Ectodermal cell (in vitro differentiated cells): ENCODE data around the gene CHD9.

ENCODE experiments used
- H3K27ac ChIP-seq: 2 replicates; pipeline ENCODE4 v1.7.0; 2013; ENCODE audit warnings: mild to moderate bottlenecking, low read depth, low read length; ENCODE audit not compliant: insufficient read depth, poor library complexity, severe bottlenecking
- H3K27me3 ChIP-seq: 2 replicates; pipeline ENCODE4 v1.7.0; 2013; ENCODE audit warnings: mild to moderate bottlenecking, low read length; ENCODE audit not compliant: insufficient read depth, control insufficient read depth, poor library complexity, severe bottlenecking
- H3K36me3 ChIP-seq: one replicate; pipeline ENCODE4 v1.7.0; 2013; ENCODE audit warnings: low read length; ENCODE audit not compliant: control insufficient read depth, insufficient read depth
- H3K4me1 ChIP-seq: one replicate; pipeline ENCODE4 v1.7.0; 2013; ENCODE audit warnings: low read length; ENCODE audit not compliant: control insufficient read depth, insufficient read depth
- H3K4me3 ChIP-seq: 2 replicates; pipeline ENCODE4 v1.7.0; 2013; ENCODE audit warnings: low read depth, low read length, control low read depth; ENCODE audit not compliant: insufficient read depth
- H3K9me3 ChIP-seq: 2 replicates; pipeline ENCODE4 v1.7.0; 2013; ENCODE audit warnings: mild to moderate bottlenecking, low read length, moderate library complexity; ENCODE audit not compliant: control insufficient read depth
- WGBS, 2 experiments: methylation state at CpG; one replicate each; pipeline ENCODE4 v1.1.7; 2013; ENCODE audit warnings: missing lambda C conversion rate in 2 of 2; 5-methylcytosine and 5-hydroxymethylcytosine counted together

CHD9 gene

DNA sequence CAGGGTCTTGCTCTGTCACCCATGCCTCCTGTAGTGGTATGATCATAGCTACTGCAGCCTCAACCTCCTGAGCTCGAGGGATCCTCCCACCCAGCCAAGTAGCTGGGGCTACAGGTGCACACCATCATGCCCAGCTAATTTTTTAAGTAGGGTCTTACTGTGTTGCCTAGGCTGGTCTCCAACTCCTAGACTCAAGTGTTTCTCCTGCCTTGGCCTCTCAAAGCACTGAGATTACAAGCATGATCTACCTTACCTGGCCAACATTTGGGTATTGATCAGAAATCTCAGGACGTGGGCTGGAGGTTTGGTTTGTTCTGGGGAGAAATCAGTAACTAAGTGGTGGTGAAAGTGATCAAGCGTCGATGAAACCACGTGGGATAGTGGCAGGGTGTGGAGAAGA, 4.1 kb downstream of the CHD9 start:
- Histone ChIP-seq H3K36me3 (no peaks in the 10 kb centered on the region), H3K27ac (no peak overlapping the region), H3K4me3 (no peak overlapping the region), H3K4me1 (peaks cover 4% of the 10 kb centered on the region), H3K27me3 (no peaks in the 10 kb centered on the region), H3K9me3 (no peaks in the 10 kb centered on the region)
- WGBS, 2 experiments = 92 to 93% methylated on average over 5 of the region's 5 CpGs

DNA sequence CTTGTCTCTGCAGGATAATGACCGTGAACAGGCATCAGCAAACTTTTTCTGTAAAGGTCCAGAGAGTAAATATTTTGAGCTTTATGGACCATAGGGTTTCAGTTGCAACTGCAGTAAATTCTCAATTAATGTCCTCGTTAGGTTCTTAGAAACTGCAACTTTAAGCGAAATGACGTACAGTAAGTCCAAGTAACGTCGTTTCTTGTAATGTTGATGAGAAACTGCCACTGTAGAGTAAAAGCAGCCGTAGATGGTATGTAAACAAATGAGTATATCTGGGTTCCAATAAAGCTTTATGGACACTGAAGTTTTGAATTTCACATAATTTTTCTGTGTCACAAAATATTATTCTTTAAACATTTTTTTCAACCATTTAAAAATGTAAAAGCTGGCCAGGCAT, 4.9 kb downstream of the CHD9 start:
- H3K36me3 ChIP-seq = no peaks in the 10 kb centered on the region

DNA sequence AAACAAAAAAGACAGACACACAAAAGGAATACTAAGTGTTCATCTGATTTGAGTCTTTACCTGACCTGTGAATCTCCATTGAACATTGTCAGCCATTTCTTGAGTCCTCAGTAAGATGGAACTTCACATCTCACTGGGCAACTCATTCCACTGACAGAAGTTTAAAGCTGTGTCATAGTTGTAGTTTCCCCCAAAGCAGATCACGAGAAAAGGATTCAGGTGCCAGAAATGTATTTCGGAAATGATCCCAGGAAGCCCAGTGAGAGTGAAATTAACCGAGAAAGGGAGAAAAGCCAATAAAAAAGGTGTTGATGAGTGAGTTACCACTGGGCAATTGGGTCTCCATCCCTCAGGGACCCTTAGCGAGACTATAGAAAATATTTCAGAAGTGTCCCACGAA, 6.5 kb downstream of the CHD9 start:
- Histone ChIP-seq H3K36me3 (no peaks in the 10 kb centered on the region), H3K27ac (no peak overlapping the region), H3K4me1 (peaks cover 4% of the 10 kb centered on the region), H3K4me3 (no peak overlapping the region), H3K9me3 (no peaks in the 10 kb centered on the region), H3K27me3 (no peaks in the 10 kb centered on the region)
- 94 to 95% methylated on average over 5 of the region's 5 CpGs for WGBS, 2 experiments

More for the DNA sequence above, 4.9 kb downstream of the CHD9 start:
- Histone ChIP-seq H3K27me3 (no peaks in the 10 kb centered on the region), H3K4me1 (peaks cover 4% of the 10 kb centered on the region), H3K4me3 (no peak overlapping the region), H3K9me3 (no peaks in the 10 kb centered on the region), H3K27ac (no peak overlapping the region)
- WGBS, 2 experiments = 81 to 82% methylated on average over 7 of the region's 7 CpGs

DNA sequence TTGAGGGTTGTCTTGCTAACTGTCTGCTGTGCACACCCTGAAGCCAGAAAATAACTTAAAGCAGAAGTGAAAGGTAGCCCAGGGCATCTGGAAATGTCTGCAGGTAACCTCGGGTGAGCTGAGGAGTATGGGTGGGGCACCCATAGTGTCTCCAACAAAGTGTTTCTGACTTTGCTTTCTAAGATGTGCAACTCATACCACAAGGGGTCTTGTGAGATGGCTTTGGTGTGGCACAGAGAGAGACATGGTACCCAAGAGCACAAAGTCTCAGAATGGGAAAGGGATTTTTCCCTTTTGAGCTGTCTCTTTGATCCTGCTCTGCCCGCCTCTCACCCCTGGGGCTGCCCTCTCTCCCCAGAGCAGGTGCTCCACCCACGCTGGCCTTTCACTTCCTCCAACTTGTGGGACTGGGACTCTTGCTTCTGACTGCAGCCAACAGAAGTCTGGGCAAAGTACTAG, 6.9 kb downstream of the CHD9 start:
- H3K27ac ChIP-seq = no peak overlapping the region
- peaks cover 4% of the 10 kb centered on the region for H3K4me1 ChIP-seq
- H3K4me3 ChIP-seq = no peak overlapping the region
- WGBS, 2 experiments = 55 to 63% methylated on average over 3 of the region's 3 CpGs
- H3K9me3 ChIP-seq = no peaks in the 10 kb centered on the region
- no peaks in the 10 kb centered on the region for H3K36me3 ChIP-seq
- H3K27me3 ChIP-seq = no peaks in the 10 kb centered on the region

DNA sequence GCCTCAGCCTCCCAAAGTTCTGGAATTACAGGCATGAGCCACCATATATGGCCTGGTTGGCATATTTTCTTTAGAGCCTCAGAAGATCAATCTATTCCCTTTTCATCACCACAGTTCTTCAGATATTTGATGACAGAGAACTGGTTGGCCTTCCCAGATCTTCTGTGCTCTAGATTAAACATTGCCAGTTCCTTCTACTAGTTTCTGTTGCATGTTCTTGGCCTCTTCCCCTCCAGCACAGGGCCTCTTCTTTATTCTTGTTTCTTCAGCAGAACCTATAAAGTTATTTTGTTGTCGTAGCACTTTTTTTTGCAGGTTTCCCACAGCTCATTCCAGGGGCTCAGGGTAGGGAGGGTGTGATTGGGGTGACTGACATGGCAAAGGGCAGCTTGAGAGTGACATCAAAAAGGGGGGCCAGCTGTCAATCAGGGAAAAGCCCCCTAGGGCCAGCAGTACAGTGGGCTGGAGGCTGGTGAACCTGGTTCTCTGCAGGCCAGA, 9.3 kb downstream of the CHD9 start:
- Histone ChIP-seq H3K27ac (no peak overlapping the region), H3K27me3 (no peaks in the 10 kb centered on the region), H3K9me3 (no peaks in the 10 kb centered on the region), H3K36me3 (no peaks in the 10 kb centered on the region), H3K4me1 (peaks cover 4% of the 10 kb centered on the region), H3K4me3 (no peak overlapping the region)
- 87 to 100% methylated on average over 1 of the region's 1 CpG for WGBS, 2 experiments

DNA sequence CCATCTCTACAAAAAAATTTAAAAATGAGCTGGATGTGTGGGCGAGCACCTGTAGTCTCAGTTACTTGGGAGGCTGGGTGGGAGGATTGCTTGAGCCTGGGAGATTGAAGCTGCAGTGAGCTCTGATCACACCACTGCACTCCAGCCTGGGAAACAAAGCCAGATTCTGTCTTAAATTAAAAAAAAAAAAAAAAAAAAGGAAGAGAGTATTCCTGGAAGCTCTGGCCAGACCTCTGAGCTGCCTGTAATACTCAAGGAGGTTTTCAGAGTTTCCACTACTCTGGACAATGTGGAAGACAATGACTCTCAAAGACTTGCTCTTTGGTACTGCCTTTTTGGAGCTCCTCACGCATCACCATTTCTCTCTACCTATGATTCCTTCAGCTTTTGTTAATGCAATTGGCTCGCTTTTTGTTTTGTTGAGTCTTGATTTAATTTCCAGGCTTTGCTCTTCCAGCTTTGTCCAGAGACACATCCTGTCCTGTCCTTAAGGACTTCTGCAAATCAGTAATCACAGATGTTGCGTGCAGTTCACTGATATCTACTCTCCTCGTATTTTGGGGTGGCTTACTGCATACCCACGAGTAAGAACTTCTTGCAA, 10.8 kb downstream of the CHD9 start:
- Histone ChIP-seq H3K27ac (no peak overlapping the region), H3K4me1 (peaks cover 4% of the 10 kb centered on the region), H3K4me3 (no peak overlapping the region), H3K36me3 (no peaks in the 10 kb centered on the region), H3K27me3 (no peaks in the 10 kb centered on the region), H3K9me3 (no peaks in the 10 kb centered on the region)
- 93 to 97% methylated on average over 6 of the region's 6 CpGs for WGBS, 2 experiments

DNA sequence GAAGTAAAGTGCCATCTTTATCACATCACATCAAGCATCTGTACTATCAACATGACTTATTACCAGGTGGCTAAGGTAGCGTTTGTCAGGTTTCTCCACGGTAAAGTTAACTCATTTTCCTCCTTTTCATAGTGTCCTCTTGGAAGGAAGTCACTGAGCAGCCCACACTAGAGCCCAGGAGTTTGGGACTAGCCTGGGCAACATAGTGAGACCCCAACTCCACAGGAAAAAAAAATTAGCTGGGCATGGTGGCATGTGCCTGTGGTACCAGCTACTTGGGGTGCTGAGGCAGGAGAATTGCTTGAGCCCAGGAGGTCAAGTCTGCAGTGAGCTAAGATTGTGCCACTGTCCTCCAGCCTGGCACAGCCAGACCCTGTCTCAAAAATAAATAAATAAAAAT, 12.9 kb downstream of the CHD9 start:
- Histone ChIP-seq H3K27me3 (no peaks in the 10 kb centered on the region), H3K36me3 (no peaks in the 10 kb centered on the region), H3K4me3 (no peak overlapping the region), H3K4me1 (peaks cover 8% of the 10 kb centered on the region), H3K9me3 (no peaks in the 10 kb centered on the region), H3K27ac (no peak overlapping the region)
- WGBS, 2 experiments = 89 to 92% methylated on average over 2 of the region's 2 CpGs

DNA sequence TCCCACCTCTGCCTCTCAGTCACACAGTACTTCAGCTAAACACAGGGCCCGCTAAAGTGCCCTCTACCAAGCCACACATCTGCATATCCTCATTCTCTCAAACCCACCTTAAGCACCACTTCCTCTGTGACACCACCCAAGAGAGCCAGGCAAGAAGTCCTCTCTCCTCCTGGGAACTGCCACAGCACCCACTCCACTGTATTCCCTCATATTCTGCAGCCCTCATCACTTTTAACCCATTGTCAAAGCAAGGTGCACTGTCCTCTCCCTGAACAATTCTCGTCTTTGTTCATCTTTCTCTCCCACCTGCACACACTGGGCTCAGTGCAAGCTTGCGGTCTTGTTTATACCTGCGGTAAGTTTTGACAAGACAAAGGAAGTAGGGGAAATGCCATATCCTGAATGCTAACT, 13.6 kb downstream of the CHD9 start:
- no peak overlapping the region for H3K4me3 ChIP-seq
- H3K27me3 ChIP-seq = no peaks in the 10 kb centered on the region
- peaks cover 3% of the 10 kb centered on the region for H3K9me3 ChIP-seq
- H3K27ac ChIP-seq = no peak overlapping the region
- WGBS, 2 experiments = 81 to 95% methylated on average over 4 of the region's 4 CpGs
- peaks cover 8% of the 10 kb centered on the region for H3K4me1 ChIP-seq
- no peaks in the 10 kb centered on the region for H3K36me3 ChIP-seq

DNA sequence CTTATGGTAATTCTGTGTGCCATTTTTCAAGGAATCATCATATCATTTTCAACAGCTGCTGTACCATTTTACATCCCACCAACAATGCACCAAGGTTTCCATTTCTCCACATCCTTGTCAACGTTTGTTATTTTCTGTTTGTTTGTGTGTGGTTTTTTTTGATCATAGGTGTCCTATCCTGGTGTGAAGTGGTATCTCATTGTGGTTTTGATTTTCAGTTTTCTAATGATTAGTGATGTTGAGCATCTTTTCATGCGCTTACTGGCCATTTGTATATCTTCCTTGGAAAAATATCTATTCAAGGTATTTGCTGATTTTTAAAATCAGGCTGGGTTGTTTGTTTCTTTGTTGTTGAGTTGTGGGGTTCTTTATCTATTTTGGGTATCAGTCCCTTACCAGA, 15.0 kb downstream of the CHD9 start:
- peaks cover 3% of the 10 kb centered on the region for H3K9me3 ChIP-seq
- H3K27me3 ChIP-seq = no peaks in the 10 kb centered on the region
- peaks cover 8% of the 10 kb centered on the region for H3K4me1 ChIP-seq
- H3K4me3 ChIP-seq = no peak overlapping the region
- no peaks in the 10 kb centered on the region for H3K36me3 ChIP-seq
- 93 to 96% methylated on average over 2 of the region's 2 CpGs for WGBS, 2 experiments
- H3K27ac ChIP-seq = no peak overlapping the region

DNA sequence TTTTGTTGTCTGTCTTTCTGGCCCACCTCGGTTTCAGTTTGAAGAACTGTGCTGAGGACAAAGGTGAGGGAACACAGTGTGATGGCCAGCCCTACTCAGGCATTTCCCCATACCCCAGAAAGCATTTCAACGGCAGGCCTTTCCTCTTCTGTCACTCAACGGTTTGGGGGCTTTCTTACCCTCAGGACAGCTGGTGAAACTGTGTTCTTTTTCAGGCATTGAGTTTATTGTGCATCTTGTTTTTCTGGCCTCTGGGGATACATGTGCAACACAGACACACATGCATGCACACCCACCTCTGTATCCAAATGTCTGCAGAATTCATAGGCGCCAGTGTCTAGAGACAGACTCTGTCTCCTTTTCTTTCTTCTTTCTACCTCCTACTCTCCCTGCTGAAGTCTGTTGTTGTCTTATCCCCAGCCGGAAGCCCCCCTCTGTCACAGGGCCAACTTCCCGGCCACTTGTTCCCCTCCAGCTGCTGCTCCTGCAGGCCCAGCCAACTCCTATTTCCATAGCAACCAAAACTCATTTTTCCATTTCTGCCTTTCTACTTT, 17.0 kb downstream of the CHD9 start:
- Histone ChIP-seq H3K27ac (peak overlapping the region; percentile 20), H3K9me3 (peaks cover 3% of the 10 kb centered on the region), H3K4me1 (peaks cover 8% of the 10 kb centered on the region), H3K27me3 (no peaks in the 10 kb centered on the region), H3K4me3 (no peak overlapping the region), H3K36me3 (no peaks in the 10 kb centered on the region)
- WGBS, 2 experiments = 45 to 53% methylated on average over 6 of the region's 6 CpGs
